HG02885 (cell line): ENCODE data around the gene EID1.
A peak's percentile ranks its signal among the peaks of the same experiment; 100 is the strongest.
"Not testable (repeated sequence)": the region's sequence is repeated elsewhere in the genome, so short reads cannot be mapped to it uniquely, and the experiment has no call there.

Experiments
- ATAC-seq: cut with Tn5 transposase; IDR thresholded peaks from one replicate; pipeline ENCODE4 v1.9.1; 2021; ENCODE audit warnings: mild to moderate bottlenecking; ENCODE audit not compliant: unreplicated experiment, poor library complexity

EID1 gene

DNA sequence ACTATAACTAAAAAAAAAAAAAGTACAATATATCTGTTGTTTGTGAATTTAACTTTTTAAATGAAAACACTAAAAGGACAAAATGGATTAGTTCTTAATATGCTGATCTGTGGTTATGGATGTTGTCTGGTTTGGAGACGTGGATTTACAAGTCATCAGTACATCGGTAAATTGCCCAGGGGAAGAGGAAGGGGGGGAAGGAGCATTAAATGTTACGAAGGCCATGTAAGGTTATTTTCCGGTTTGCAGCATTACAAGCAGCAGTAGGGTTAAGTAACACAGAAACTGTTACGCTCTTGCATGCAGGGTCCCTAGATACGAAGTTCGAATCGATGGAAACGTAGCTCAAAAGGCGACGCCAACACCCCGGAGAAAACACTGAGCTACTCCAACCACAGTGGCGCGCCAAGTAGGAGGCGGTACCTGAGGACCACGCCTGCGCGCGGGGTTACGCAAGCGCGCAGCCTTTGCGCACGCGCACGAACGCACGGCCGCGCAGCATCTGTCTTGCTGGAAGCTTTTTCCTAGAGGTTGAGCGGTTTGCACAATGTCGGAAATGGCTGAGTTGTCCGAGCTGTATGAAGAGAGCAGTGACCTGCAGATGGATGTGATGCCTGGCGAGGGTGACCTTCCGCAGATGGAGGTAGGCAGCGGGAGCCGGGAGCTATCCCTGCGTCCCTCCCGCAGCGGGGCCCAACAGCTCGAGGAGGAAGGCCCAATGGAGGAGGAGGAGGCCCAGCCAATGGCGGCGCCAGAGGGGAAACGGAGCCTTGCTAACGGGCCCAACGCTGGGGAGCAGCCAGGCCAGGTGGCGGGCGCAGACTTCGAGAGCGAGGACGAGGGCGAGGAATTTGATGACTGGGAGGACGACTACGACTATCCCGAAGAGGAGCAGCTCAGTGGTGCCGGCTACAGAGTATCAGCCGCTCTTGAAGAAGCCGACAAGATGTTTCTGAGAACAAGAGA is at the start of gene EID1:
Gene EID1 (plus strand): TSS at position 505 of the 966 bp plus-strand sequence. CDS start 43 bp downstream, at position 548.
- peak; percentile 94 for ATAC-seq

GRCh38 chr15:48828471-48828870 is 49.5 kb upstream of the EID1 start:
- no peak for ATAC-seq

- no peak for ATAC-seq
Measured at GRCh38 chr15:48828906-48829305, 49.0 kb upstream of the EID1 start.

DNA sequence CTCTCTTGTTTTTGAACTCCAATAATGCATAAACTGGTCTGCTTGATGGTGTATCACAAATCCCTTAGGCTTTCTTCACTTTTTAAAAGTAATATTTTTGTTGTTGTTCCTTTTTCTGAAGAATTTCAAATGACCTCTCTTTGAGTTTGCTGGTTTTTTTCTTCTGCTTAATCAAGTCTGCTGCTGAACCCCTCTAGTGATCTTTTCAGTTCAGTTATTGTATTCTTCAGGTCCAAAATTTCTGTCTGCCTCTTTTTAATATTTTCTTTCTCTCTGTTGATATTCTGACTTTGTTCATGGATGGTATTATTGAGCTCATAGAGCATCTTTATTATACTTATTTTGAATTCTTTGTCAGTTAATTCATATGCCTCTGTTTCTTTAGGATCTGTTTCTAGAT is 45.3 kb upstream of the EID1 start:
- no peak for ATAC-seq

DNA sequence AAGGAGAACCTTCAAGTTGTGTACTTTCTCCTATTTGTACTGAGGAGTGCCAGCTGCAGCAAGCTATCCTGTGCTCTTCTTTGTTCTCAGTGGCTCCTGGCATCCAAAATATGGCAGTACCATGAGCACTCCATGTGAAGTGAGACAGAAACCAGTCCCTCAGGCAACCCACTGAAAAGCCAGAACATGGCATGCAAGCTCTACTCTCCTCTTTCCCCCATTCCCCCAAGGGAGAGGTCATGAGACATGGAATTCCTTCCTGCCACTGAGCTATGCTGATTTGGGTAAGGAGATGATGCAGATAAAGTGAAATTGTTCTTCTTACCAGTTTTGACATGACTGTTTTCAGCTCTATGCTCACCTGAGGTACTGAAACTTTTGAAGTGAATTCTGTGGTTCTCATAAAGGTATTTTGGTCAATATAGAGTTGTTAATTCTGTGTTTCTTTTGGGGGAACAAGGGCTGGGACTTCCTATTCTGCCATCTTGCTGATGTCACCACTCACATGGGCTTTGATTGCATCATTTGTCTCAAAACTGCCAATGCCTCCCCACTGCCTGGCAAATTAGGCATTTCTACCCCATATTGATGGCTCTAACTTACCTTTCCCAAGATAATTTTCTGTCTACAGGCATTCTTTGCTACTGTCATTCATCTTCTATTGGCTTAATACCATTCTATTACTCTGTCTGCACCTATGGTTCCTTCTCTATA is 44.3 kb upstream of the EID1 start:
- ATAC-seq: no peak

DNA sequence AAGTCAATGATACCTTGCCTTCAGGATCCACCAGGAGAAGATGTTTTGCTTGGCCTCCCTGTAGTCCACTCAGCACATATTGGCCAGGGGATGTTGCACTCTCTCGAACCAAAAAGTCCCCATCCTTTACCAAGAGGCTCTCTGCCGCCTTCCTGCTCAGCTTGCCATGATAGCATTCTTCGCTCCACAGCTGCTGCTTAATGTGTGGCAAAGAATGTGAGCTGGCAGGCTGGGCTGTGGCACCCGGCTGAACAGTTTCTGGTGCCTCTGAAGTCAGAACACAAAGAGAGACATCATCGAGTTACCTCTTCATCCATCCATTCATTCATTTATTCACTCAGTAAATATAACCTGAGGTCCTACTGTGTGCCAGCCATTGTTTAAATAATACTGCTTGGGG is 43.2 kb upstream of the EID1 start:
- no peak for ATAC-seq

DNA sequence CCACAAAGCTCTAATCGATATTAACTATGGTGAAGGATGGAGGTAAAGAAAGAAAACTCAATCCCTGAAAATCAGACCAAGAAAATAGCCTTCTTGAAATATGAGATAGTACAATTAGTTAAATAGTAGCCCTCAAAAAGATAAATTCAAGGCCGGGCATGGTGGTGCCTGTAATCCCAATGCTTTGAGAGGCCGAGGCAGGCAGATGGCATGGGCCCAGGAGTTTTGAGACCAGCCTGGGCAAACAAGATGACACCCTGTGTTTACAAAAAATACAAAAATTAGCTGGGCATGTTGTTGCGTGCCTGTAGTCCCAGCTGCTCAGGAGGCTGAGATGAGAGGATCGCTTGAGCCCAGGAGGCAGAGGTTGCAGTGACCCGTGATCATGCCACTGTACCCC is 35.4 kb upstream of the EID1 start:
- ATAC-seq: no peak

DNA sequence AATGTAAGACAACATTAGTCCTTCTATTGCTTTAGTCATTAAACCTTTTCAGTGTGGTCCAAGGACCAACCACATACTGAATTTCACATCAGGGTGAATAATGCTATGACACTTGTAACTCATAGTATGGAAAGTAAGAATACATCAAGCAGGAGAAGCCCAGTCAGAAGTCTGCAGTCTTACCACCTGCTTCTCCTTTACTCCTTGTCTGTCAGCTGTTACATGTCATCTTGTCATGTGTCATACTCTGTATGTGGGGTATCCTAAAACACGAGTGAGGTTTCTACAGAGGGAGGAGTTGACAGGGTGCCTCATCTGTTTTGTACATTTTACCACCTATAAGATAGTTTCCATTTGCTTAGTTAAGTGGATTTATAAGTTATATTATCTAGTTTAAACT is 32.8 kb upstream of the EID1 start:
- no peak for ATAC-seq

DNA sequence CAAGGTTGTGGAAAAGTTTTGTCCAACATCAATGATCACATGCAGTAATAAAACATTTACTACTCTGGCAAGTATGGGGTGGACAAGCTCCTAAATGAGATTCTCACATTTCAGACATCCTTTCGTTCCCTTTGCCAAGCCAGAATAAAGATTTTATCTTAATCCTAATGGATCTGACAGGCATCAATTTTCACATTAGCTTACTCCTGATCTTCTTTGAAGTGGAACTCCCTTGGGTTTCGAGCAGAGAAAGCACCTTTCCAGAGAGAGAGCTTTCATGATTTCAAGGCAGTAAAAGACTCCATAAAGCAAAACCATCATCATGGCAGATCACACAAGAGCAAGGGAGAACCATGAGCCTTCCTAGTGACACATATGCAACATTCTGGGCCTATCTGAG is 27.3 kb upstream of the EID1 start:
- no peak for ATAC-seq

GRCh38 chr15:48851956-48852355 is 26.0 kb upstream of the EID1 start:
- ATAC-seq: no peak

DNA sequence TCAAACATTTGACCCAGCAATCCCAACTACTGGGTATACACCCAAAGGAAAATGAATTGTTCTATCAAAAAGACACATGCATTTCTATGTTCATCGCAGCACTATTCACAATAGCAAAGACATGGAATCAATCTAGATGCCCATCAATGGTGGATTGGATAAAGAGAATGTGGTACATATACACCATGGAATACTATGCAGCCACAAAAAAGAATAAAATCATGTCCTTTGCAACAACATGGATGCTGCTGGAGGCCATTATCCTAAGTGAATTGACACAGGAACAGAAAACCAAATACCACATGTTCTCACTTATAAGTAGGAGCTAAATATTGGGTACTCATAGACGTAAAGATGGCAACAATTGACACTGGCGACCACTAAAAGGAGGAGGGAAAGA is 23.5 kb upstream of the EID1 start:
- not testable (repeated sequence) for ATAC-seq

GRCh38 chr15:48855501-48856440 is 22.2 kb upstream of the EID1 start:
- no peak for ATAC-seq

- no peak for ATAC-seq
Measured at GRCh38 chr15:48856942-48857341, 21.0 kb upstream of the EID1 start.

DNA sequence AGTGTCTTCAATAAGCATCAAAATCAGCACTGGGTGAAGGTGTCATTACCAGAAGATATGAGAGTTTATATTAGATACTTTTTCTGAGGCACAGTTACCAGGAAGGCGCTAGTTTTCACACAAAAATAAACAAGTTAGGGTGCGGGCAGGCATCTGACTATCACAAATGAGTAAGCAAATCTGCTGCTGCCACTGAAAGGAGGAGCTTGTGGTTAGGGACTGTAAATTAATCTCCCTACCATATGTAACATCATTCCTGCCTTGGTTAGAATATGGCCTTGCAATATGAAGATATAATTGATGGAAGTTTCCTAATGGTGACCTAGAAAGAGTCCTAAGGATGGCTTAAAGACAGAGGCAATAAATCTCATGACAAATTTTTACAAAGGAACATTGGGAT is 19.5 kb upstream of the EID1 start:
- no peak for ATAC-seq

- ATAC-seq: no peak
Measured at GRCh38 chr15:48859426-48859825, 18.5 kb upstream of the EID1 start.

GRCh38 chr15:48861813-48862431 is 16.0 kb upstream of the EID1 start:
- ATAC-seq: peak; percentile 67

- ATAC-seq: no peak
Measured at GRCh38 chr15:48862705-48863104, 15.2 kb upstream of the EID1 start.

GRCh38 chr15:48865370-48866079 is 12.4 kb upstream of the EID1 start:
- no peak for ATAC-seq

GRCh38 chr15:48866141-48866563 is 11.8 kb upstream of the EID1 start:
- ATAC-seq: no peak
